Motor neuron (in vitro differentiated cells): ENCODE results near the gene LY9. TPM values are rescaled to one million over a fixed set of nuclear protein-coding genes. Genes with fewer than 3 reads are reported as not detected.
A peak's percentile ranks its signal among the peaks of the same experiment; 100 is the strongest.
"Not testable (repeated sequence)": the region's sequence is repeated elsewhere in the genome, so short reads cannot be mapped to it uniquely, and the experiment has no call there.

ENCODE experiments used
- ATAC-seq, 8 experiments: fragments of 200-7000 bp; cut with Tn5 transposase; replicated peaks in 6 of 8; 2 replicates each; pipeline ENCODE4 v1.8.0; 2021; ENCODE audit warnings: mild to moderate bottlenecking in 8 of 8, moderate library complexity in 8 of 8
- H3K27ac ChIP-seq, 2 donors: fragments of 250-450 bp; sonication (Bioruptor Pico); 2 replicates each; pipeline ENCODE4 v1.9.0; 2021; ENCODE audit warnings: antibody characterized with exemption in 2 of 2, mild to moderate bottlenecking in 2 of 2, moderate library complexity in 1 of 2
- H3K4me1 ChIP-seq, 2 donors: fragments of 250-450 bp; sonication (Bioruptor Pico); replicated peaks in 1 of 2; 2 replicates each; pipeline ENCODE4 v1.6.1; 2021; ENCODE audit warnings: antibody characterized with exemption in 2 of 2, mild to moderate bottlenecking in 2 of 2, moderate library complexity in 1 of 2
- H3K4me3 ChIP-seq, 5 donors: fragments of 250-450 bp; sonication (Bioruptor Pico); 2 replicates each; pipeline ENCODE4 v1.9.0; 2021; ENCODE audit warnings: antibody characterized with exemption in 5 of 5, mild to moderate bottlenecking in 5 of 5, moderate library complexity in 4 of 5
- WGBS, 10 experiments: fragments of 450-650 bp; shearing (Covaris generic); methylation state at CpG; one replicate each; pipeline ENCODE4 v1.0.0; 2022; 5-methylcytosine and 5-hydroxymethylcytosine counted together
- in situ Hi-C, 9 experiments: fragments of 400-800 bp; cut with MboI; loops; one replicate each; pipeline ENCODE4 v1.15.0; 2021; ENCODE audit warnings: low sequenced_read_pairs in 9 of 9, low pct_unique_long_range_greater_than_20kb in 2 of 9; ENCODE audit not compliant: unreplicated experiment in 9 of 9
- total RNA-seq, 8 experiments: library from RNA; unstranded; fragments of 300-600 nt; gene quantifications; 2 replicates each; pipeline versions ENCODE4 v1.2.3 to v1.2.4, GENCODE V29; 2022

The LY9 gene
- total RNA-seq, 8 experiments from 2014 or later: 0.05 to 1.4 (median 0.41) TPM; not detected in 1

DNA sequence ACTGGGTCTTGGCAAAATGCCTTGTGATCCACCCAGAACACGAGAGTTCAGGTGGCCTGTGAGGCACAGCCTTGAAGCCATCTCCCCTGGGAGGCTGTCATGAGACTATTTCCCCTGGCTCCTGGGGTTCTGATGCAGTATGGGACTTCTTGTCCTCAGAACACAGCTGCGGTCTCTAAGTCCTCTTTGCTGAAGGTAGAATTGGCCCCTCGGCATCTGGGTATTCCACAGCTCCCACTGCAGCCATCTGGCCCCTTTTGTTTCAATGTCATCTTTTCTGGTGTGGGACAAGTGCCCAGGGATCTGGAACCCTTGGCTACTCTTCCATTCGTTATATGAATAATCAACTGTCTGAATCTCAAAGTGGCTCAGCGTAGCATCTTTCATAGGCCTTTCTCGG, 17.0 kb upstream of the LY9 start:
- WGBS, 10 experiments: 40 to 100% (median 73%) methylated on average over 1 to 5 of the region's 6 CpGs
- no peak overlapping the region for H3K4me3 ChIP-seq
- in situ Hi-C loops: no loop called here
- no peak for ATAC-seq
- peaks cover 0 to 4% of the 10 kb centered on the region in 2 donors for H3K4me1 ChIP-seq
- no peak overlapping the region for H3K27ac ChIP-seq

DNA sequence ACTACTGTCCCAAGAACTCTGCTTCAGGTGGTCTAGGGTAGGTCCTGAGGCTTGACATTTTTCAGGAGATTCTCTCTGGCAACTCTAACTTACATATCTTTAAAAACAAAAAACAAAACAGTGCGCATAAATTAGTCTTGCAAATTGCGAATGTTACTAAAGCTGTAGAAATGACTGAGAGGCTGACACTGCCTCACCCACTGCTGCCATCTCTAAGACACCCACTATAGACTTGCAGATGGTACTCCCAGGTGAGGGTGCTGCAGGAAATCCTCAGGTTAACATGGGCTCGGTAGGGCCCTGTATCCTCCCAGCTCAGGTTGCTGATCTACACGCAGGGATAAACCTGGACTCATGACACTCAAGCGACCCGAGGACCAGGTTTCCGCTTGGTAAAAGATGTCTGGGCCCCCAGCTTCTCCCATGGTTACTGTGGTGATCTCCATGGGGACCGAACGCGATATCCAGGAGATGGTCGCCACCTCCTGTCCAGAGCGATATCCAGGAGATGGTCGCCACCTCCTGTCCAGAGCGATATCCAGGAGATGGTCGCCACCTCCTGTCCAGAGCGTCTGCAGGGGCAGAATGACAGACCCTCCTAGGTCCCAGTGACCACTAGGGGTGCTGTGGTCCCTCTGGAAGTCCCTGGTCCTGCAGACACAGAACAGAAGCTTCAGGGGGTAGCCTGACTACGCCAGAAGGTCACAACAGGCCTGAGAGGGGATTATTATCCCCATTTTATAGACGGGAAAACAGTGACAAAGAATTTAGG, 16.2 kb upstream of the LY9 start:
- 53 to 100% (median 80%) methylated on average over 1 to 15 of the region's 18 CpGs; no CpG with 5 or more reads in 1 of the 10 experiments for WGBS, 10 experiments
- Histone ChIP-seq H3K4me1 (peaks cover 0 to 4% of the 10 kb centered on the region in 2 donors), H3K27ac (no peak overlapping the region), H3K4me3 (no peak overlapping the region)
- in situ Hi-C loops: no loop called here
- ATAC-seq: peak in 4 of 8 experiments; percentile 12 to 86 (median 56)

DNA sequence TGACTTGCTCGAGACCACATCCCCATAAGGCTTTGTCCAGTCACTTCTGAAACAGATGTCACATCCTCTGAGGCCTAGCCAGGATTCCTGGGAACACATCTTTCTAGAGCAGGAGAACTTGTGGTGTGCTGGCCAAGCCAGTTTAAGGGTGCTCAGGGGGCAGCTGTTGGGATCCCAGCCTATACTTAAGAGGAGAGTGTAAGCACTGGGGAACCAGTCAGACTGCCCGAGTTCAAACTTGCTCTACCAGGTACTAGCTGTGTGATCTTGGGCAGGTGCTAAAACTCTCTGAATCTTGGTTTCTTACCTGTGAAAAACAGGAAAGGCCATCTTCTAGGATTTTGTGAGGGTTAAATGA, 15.6 kb upstream of the LY9 start:
- no peak overlapping the region for H3K27ac ChIP-seq
- H3K4me3 ChIP-seq: no peak overlapping the region
- in situ Hi-C loops: no loop called here
- no peak for ATAC-seq
- H3K4me1 ChIP-seq: peaks cover 0 to 4% of the 10 kb centered on the region in 2 donors
- WGBS, 10 experiments: 57 to 100% (median 85%) methylated on average over 1 to 2 of the region's 2 CpGs; no CpG with 5 or more reads in 4 of the 10 experiments

DNA sequence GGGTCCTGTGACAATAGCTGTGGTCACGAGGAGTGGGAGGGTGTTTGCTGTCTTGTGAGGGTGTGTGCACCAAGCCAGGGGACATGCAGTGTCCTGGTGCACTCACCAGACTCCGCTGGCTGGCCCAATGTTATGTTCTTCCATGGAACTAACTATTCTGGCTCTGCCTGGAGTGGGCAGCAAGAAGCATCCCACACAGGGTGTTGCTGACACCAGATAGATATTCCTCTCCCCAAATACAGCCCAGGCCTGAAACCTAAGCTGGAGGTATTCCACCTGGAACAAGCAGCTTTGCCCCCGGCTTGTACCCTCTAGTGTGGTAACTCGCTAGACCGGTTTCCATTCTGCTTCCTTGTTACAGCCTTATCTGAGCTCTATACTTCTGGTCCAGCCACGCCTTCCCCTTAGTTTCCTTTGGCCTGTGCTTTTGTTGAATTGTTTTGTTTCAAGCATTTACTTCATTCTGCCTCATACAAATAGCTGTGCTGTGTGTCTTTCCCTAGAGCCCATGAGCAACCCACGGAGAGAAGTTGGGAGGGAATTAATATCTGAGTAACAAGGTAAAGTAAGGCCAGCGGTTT, 14.7 kb upstream of the LY9 start:
- H3K4me3 ChIP-seq: no peak overlapping the region
- H3K27ac ChIP-seq: no peak overlapping the region
- no peak for ATAC-seq
- peaks cover 0 to 4% of the 10 kb centered on the region in 2 donors for H3K4me1 ChIP-seq
- WGBS, 10 experiments: 5 to 100% (median 74%) methylated on average over 1 to 8 of the region's 8 CpGs
- in situ Hi-C loops: no loop called here

DNA sequence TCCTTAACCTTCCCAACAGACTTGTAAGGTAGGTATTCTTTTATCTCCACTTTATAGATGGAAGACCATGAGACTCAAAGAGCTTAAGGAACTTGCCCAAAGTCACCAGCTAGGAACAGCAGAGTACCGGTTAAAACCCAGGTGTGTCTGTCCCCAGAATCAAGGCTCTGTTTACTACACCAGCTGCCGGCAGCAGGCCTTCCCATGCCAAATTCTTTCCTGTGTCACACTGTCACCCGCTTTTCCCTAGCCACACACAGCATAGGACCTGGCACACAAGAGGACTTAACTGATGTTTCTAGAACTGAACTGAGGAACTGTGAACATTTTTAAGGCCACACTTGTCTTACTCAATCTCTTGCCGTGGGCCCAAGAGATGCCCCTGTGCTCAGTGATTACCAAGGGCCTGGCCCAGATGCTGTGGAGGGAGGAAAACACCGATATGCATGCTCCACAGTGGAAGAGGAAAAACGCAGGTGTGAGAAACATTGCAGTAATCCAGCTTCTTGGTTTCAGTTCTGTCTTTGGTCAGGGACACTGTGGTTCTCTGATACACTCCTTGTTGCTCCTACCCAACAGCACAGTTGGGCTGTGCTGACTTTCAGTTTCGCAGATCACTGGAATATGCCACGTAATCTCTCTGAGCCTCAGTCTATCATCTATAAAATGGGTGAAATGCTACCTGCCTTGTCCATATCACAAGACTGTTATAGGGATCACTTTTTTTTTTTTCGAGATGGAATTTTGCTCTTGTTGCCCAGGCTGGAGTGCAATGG, 13.9 kb upstream of the LY9 start:
- in situ Hi-C loops: no loop called here
- ATAC-seq: no peak
- H3K4me3 ChIP-seq: no peak overlapping the region
- H3K4me1 ChIP-seq: peaks cover 0 to 4% of the 10 kb centered on the region in 2 donors
- no peak overlapping the region for H3K27ac ChIP-seq
- 52 to 95% (median 74%) methylated on average over 2 to 9 of the region's 9 CpGs; no CpG with 5 or more reads in 1 of the 10 experiments for WGBS, 10 experiments

DNA sequence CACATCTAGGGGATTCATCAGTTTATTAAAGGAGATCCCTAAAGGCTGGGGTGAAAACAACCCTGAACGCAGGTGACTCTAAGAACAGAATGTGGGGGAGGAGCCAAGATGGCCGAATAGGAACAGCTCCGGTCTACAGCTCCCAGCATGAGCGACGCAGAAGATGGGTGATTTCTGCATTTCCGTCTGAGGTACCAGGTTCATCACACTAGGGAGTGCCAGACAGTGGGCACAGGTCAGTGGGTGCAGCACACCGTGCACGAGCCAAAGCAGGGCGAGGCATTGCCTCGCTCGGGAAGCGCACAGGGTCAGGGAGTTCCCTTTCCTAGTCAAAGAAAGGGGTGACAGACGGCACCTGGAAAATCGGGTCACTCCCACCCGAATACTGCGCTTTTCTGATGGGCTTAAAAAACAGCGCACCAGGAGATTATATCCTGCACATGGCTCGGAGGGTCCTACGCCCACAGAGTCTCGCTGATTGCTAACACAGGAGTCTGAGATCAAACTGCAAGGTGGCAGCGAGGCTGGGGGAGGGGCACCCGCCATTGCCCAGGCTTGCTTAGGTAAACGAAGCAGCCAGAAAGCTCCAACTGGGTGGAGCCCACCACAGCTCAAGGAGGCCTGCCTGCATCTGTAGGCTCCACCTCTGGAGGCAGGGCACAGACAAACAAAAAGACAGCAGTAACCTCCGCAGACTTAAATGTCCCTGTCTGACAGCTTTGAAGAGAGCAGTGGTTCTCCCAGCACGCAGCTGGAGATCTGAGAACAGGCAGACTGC, 12.8 kb upstream of the LY9 start:
- H3K4me1 ChIP-seq, H3K4me3 ChIP-seq, in situ Hi-C loops, ATAC-seq, H3K27ac ChIP-seq: not testable (repeated sequence)
- WGBS, 10 experiments: 80 to 97% (median 90%) methylated on average over 1 to 10 of the region's 25 CpGs; no CpG with 5 or more reads in 5 of the 10 experiments

DNA sequence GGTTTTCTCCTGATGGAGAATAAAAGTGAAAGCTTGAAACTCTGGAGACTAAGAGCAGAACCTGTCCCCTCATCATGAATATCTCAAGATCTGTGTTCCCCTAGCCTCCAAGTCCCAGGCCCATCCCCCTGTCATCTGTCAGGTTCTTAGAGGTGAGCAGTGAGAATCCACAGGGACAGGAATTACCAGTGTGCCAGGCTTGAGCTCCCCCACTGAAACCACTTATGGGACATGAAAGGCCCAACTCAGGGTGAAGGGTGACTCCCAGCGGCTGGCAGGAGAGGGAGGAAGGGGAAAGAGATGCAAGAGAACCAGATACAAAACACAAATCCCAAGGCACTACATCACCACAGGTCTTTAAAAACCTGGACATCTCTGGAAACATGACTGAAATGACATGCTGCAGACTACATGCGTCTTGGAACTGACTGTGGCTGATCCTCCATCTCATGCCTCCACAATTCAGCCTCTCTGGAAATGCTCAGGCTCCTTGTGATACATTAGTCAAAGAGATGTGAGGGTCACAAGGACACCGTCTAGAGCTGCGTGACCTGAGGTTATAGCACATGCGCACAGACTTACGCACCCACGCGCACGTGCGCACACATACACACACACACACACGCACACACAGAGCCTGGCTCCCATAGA, 6.8 kb upstream of the LY9 start:
- in situ Hi-C loops: no loop called here
- ATAC-seq: no peak
- 33 to 100% (median 85%) methylated on average over 1 to 10 of the region's 11 CpGs; no CpG with 5 or more reads in 4 of the 10 experiments for WGBS, 10 experiments
- Histone ChIP-seq H3K4me3 (no peak overlapping the region), H3K4me1 (no peaks in the 10 kb centered on the region), H3K27ac (no peak overlapping the region)

DNA sequence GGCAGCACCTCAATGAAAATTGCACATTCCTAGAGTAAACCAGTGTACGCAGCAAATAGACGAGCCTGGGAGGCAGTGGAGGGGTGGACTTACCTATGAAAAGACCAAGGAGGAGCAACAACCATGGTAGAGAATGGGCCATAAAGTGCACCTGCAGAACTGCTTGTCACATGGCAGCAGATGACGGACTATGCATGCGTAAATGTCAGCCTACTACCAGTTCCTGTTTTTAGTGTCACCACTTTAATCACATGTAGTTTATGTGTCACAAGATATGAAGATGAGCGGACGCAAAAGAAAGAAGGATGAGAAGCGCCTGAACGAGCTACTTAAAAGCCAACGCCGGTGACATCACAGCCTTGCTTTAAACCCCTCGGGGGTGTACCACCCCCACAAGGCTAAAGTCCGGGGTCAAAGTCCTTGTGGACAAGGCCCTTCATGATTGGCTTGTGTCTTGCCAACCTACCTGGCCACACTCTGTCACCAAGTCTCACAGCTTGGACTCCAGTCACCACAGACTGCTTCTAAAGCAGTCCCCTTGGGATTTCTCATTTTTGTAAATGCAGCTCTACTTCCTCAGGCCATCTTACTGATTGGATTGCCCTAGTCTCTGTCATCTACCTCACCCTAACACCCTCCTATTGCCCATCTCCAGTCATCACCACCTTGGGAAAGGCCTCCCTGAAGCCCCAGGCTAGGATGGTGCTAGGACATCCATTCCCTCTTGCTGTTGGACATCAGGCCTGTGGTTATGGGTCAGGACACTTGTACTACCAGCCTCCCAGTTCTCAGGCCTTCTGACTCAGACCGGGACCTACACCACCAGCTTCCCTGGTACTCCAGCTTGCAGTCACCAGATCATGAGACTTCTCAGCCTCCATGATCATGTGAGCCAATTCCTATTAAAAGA, 6.0 kb upstream of the LY9 start:
- Histone ChIP-seq H3K4me3 (no peak overlapping the region), H3K27ac (no peak overlapping the region), H3K4me1 (no peaks in the 10 kb centered on the region)
- in situ Hi-C loops: no loop called here
- 50 to 100% (median 91%) methylated on average over 2 to 13 of the region's 13 CpGs; no CpG with 5 or more reads in 2 of the 10 experiments for WGBS, 10 experiments
- peak in 2 of 8 experiments; percentile 41 to 53 for ATAC-seq

DNA sequence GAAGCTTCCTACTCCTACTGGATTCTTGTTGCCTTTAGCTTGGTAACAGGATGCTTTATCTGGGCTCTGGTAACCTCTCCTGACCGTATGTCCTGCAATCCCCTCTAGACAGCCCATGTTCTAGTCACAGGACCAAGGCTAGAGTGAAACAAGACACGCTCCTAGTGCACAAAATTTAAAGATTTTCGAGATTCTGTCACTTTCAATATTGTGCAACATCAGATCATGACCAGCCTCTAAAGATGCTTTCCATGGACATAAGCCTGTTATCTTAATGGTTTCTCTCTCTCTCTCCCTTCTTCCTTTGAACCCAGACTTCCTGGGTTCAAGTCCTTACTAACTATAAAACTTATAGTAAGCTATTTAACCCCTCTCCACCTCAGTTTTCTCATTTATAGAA, 1.6 kb upstream of the LY9 start:
- Histone ChIP-seq H3K4me3 (no peak overlapping the region), H3K27ac (no peak overlapping the region), H3K4me1 (no peaks in the 10 kb centered on the region)
- 0 to 61% (median 28%) methylated on average over 1 to 3 of the region's 3 CpGs; no CpG with 5 or more reads in 2 of the 10 experiments for WGBS, 10 experiments
- no peak for ATAC-seq
- in situ Hi-C loops: no loop called here

DNA sequence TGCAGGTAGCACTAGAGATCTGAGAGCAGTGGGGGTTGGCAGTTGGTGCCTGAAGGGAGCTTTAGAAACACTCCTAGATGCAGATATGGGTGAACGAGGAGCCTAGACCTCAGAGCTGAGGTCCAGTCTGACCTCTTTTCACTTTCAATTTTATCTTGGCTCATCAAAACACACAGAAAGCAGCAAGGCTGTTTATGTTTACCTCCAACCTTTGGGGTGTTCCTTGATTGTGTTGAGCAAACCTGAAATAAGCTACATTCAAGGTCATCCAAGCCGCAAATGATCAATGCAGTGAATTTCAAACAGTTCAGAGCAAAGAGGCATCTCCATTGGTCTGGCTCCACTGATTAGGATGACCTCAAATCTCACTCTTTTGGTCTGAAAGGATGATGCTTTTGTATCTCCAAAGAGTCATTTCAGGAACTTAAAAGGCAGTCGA, 1.3 kb downstream of the LY9 start:
- WGBS, 10 experiments: 6 to 81% (median 60%) methylated on average over 1 to 3 of the region's 3 CpGs; no CpG with 5 or more reads in 1 of the 10 experiments
- H3K27ac ChIP-seq: no peak overlapping the region

DNA sequence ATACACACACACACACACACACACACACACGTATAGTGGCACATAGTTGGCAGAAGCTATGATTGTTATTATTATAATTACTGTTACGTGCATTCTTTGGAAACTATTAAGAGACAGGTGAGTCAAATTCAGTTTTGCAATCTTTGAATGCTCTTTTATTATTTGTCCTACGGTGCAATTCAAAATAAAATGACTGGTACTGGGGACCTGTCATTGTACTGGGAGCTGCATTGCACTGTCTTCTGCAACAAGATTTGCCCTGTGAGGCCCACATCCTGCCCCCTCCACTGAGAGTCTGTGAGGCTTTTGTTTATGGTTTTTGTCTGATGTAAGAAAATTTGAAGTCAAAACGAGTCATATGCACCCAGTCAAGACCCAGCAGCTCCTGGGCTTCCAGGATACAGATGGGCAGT, 1.9 kb downstream of the LY9 start:
- Histone ChIP-seq H3K4me3 (no peak overlapping the region), H3K27ac (no peak overlapping the region), H3K4me1 (no peaks in the 10 kb centered on the region)
- in situ Hi-C loops: no loop called here
- ATAC-seq: no peak
- 0 to 50% (median 21%) methylated on average over 1 to 4 of the region's 4 CpGs; no CpG with 5 or more reads in 3 of the 10 experiments for WGBS, 10 experiments

More for the DNA sequence above, 1.3 kb downstream of the LY9 start:
- no peak for ATAC-seq
- Histone ChIP-seq H3K4me3 (no peak overlapping the region), H3K4me1 (no peaks in the 10 kb centered on the region)
- in situ Hi-C loops: no loop called here
